ENCODE data around the gene GDF2.

Gene GDF2

DNA sequence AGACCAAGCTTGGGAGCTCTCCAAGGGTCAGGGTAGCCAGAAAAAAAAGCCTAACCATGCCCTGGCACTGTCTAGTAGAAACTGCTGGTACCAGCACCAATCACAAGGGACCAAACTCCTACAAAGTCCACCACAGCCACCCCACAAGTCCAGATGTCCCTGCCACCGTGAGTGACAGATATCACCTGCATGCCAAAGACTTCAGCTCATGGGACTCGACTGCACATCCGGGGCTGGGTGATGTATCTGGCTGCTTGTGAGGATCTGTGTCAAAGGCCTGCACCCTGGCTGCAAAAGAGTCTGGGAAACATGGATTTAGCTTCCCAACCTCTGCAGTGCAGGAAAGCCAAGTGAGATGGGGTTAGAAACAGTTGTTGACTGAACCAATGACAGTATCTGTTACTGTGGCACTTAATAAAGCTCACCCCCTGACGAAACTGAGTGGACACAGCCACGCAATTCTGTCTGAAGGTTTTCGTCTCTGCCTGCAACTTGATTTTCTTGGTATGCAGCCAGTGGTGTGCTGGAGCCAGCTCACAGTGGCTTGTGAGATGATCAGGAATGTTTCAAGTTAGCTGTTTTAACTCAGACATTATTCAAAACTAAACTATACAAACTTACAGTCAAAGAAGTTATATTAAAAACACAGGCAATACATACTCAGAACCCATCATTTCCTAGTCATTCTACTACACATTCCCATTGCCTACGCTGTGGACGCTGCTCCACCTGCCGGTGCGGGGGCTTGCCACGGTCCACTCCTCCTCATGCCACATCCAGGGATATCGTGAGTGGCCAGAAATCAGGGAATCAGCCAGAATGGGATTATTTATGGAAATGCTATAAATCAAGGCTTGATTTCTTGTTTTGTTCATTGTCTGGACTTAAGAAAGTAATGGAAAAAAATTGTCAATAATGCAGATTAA, 52.6 kb downstream of the GDF2 start:
- peaks cover 0 to 5% of the 10 kb centered on the region in 2 donors for H3K27me3 ChIP-seq (ENCODE audit: control insufficient read depth in 1 of 2, insufficient read depth in 2 of 2, low read length in 2 of 2)
- H3K27ac ChIP-seq (ENCODE audit: low read depth, low read length): no peak overlapping the region
- peaks cover 20 to 25% of the 10 kb centered on the region in 2 donors for H3K4me1 ChIP-seq (ENCODE audit: control insufficient read depth in 1 of 2, insufficient read depth in 2 of 2, low read length in 2 of 2)
- peaks cover 0 to 7% of the 10 kb centered on the region in 2 donors for H3K36me3 ChIP-seq (ENCODE audit: control insufficient read depth in 1 of 2, insufficient read depth in 2 of 2, low read length in 2 of 2)
- no peak overlapping the region for H3K9ac ChIP-seq (ENCODE audit: low read depth in 1 of 2, low read length in 2 of 2)
- no peak overlapping the region for H3K4me3 ChIP-seq (ENCODE audit: low read depth in 1 of 2, low read length in 2 of 2)
- H3K9me3 ChIP-seq (ENCODE audit: control insufficient read depth in 1 of 2, low read length in 2 of 2): no peaks in the 10 kb centered on the region

DNA sequence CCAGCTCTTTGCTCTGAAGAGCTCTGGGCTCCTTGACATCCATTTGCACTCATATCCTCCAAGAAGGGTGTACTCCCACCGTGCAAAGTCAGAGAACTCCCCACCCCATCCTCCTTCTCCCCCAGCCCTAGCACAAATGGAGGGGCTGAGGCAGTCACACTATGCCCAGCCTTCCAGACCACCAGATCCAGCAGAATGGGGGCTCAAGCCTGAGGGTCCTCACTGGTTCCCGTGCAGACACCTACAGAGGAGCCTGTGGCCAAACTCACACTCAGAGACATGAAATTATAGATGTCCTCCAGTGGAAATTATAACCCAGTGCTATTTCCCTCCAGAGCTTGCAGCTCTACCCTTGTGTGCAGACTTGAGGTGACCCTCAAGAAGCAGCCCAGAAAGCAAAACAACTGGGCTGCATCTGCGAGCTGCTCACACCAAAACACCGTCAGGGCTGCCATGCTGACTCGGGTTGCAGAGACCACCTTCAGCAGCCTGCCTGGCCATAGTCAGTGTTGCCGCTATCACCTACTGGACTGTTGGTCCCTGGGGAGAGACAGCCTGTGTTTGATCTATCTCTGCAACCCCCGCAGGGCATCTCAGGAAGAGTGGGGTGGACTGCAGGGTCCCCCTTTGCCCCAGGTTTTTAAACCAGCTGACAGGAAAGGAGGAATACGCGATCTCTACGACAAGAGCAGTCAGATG, 54.4 kb downstream of the GDF2 start:
- H3K9me3 ChIP-seq (ENCODE audit: control insufficient read depth in 1 of 2, low read length in 2 of 2): no peaks in the 10 kb centered on the region
- peaks cover 0 to 4% of the 10 kb centered on the region in 2 donors for H3K36me3 ChIP-seq (ENCODE audit: control insufficient read depth in 1 of 2, insufficient read depth in 2 of 2, low read length in 2 of 2)
- H3K27ac ChIP-seq (ENCODE audit: low read depth, low read length): no peak overlapping the region
- H3K27me3 ChIP-seq (ENCODE audit: control insufficient read depth in 1 of 2, insufficient read depth in 2 of 2, low read length in 2 of 2): peaks cover 0 to 5% of the 10 kb centered on the region in 2 donors
- no peak overlapping the region for H3K4me3 ChIP-seq (ENCODE audit: low read depth in 1 of 2, low read length in 2 of 2)
- peaks cover 37 to 42% of the 10 kb centered on the region in 2 donors for H3K4me1 ChIP-seq (ENCODE audit: control insufficient read depth in 1 of 2, insufficient read depth in 2 of 2, low read length in 2 of 2)
- no peak overlapping the region for H3K9ac ChIP-seq (ENCODE audit: low read depth in 1 of 2, low read length in 2 of 2)
